Measurements from ENCODE around the gene NUP93. TPM values are rescaled to one million over a fixed set of nuclear protein-coding genes. Genes with fewer than 3 reads are reported as not detected.

Gene NUP93
- total and polyA plus RNA-seq, 2 donors (not counting 3 experiments of a cell fraction or from before 2014, with no cell fraction given): 62.3 to 124 TPM

DNA sequence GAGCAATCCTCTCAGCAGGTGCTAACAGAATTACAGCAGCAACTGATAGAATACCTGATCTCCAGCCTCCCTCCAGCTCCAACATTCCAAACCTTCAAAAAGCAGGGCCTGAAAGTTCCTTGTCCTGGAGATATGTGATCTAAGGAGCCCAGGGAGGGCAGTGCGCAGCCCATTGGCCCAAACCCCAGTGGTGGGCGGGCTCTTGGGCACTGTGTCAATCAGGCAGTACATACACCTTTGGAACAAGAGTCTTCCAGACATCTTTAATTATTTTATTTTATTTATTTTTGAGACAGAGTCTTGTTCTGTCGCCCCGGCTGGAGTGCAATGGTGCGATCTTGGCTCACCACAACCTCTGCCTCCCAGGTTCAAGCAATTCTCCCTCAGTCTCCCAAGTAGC is 159.3 kb downstream of the NUP93 start:
- DNase-seq (ENCODE audit: low read depth, low spot score) (no peak), FAIRE-seq (no peak)
- Histone ChIP-seq H3K9me3 (replicated peaks; ENCODE audit: control insufficient read depth, insufficient read depth, low read length) (no peaks in the 10 kb centered on the region), H3K4me1 (ENCODE audit: control insufficient read depth, extremely low read depth, insufficient read depth, low read length) (no peaks in the 10 kb centered on the region), H3K4me3 (replicated peaks in 1 of 3; ENCODE audit: insufficient read depth in 1 of 3, low read depth in 1 of 3, low read length in 3 of 3) (no peak overlapping the region), H3K4me2 (ENCODE audit: insufficient read depth, low read length) (no peak overlapping the region), H2AFZ (ENCODE audit: low read depth, low read length) (no peak overlapping the region), H4K20me1 (replicated peaks; ENCODE audit: control insufficient read depth, extremely low read depth, insufficient read depth, low read length) (no peaks in the 10 kb centered on the region), H3K36me3 (ENCODE audit: control insufficient read depth in 2 of 2, extremely low read depth in 1 of 2, insufficient read depth in 2 of 2, low read length in 2 of 2) (no peaks in the 10 kb centered on the region), H3K79me2 (ENCODE audit: control insufficient read depth, insufficient read depth, low read length) (no peaks in the 10 kb centered on the region), H3K9me1 (replicated peaks; ENCODE audit: control insufficient read depth, extremely low read depth, insufficient read depth, low read length) (no peaks in the 10 kb centered on the region), H3K9ac (replicated peaks; ENCODE audit: extremely low read depth, insufficient read depth, low read length) (no peak overlapping the region), H3K27me3 (ENCODE audit: control insufficient read depth in 2 of 2, insufficient read depth in 2 of 2, low read length in 2 of 2) (no peaks in the 10 kb centered on the region), H3K27ac (ENCODE audit: insufficient read depth, low read depth, low read length) (no peak overlapping the region)
- TF ChIP-seq CTCF (IDR thresholded peaks at IDR 0.05; ENCODE audit: extremely low read depth in 1 of 2, insufficient read depth in 1 of 2, low read depth in 1 of 2, low read length in 2 of 2) (no peak), JUN (IDR thresholded peaks at IDR 0.05; ENCODE audit: borderline replicate concordance, insufficient read depth, insufficient read length, low read depth) (no peak), POLR2AphosphoS5 (IDR thresholded peaks at IDR 0.05; ENCODE audit: insufficient read depth, low read depth, low read length) (no peak), EZH2 (IDR thresholded peaks at IDR 0.05; ENCODE audit: borderline replicate concordance, low read depth, low read length, severe bottlenecking) (no peak), GATA2 (IDR thresholded peaks at IDR 0.05; ENCODE audit: insufficient read depth, insufficient read length, low read depth, low read length) (no peak), FOS (IDR thresholded peaks at IDR 0.05; ENCODE audit: borderline replicate concordance, insufficient read depth, low read length) (no peak), POLR2A (IDR thresholded peaks at IDR 0.05; ENCODE audit: low read depth, low read length) (no peak), MYC (IDR thresholded peaks at IDR 0.05; ENCODE audit: low read depth, low read length) (no peak)
- TF ChIP-seq, protein P1, sequence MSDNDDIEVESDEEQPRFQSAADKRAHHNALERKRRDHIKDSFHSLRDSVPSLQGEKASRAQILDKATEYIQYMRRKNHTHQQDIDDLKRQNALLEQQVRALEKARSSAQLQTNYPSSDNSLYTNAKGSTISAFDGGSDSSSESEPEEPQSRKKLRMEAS (IDR thresholded peaks at IDR 0.05; ENCODE audit: insufficient read depth, insufficient read length): no peak
- CTCF ChIA-PET: interaction anchor here (1.2 kb wide), 1 partner anchor 15 kb away, joined by 3 read pairs; no protein-coding TSS in a partner anchor
- intact Hi-C loops (cut with micrococcal nuclease): no loop called here
- POLR2A ChIA-PET: no interaction called here
- no TSS peak for BruUV-seq (replicated peaks)
- dilution Hi-C loops (cut with MboI; ENCODE audit: extremely low pct_ligation_motif_present, low sequenced_read_pairs): no loop called here
